NOMO-1 treated with dmso at 0.1 percent for 144 hours (cell line): ENCODE data around the gene SDR39U1.

Experiments
- DNase-seq: peaks from one replicate; lab custom pipeline; 2025; ENCODE audit not compliant: unreplicated experiment; lab: John Stamatoyannopoulos, UW

The SDR39U1 gene

GRCh38 chr14:24430143-24430681, 12.4 kb downstream of the SDR39U1 start:
- peak; percentile 46 for DNase-seq

GRCh38 chr14:24429395-24430142, 13.0 kb downstream of the SDR39U1 start, which contains the start of the genes CBLN3 and KHNYN:
CBLN3 (minus strand) TSS chr14:24429668; CDS start chr14:24429054, 614 bp downstream.
KHNYN (plus strand) TSS chr14:24429954; CDS start chr14:24430731, 777 bp downstream.
- DNase-seq = peak; percentile 83

GRCh38 chr14:24428628-24429394, 13.8 kb downstream of the SDR39U1 start:
- no peak for DNase-seq

GRCh38 chr14:24427537-24428508, 14.8 kb downstream of the SDR39U1 start:
- no peak for DNase-seq

DNA sequence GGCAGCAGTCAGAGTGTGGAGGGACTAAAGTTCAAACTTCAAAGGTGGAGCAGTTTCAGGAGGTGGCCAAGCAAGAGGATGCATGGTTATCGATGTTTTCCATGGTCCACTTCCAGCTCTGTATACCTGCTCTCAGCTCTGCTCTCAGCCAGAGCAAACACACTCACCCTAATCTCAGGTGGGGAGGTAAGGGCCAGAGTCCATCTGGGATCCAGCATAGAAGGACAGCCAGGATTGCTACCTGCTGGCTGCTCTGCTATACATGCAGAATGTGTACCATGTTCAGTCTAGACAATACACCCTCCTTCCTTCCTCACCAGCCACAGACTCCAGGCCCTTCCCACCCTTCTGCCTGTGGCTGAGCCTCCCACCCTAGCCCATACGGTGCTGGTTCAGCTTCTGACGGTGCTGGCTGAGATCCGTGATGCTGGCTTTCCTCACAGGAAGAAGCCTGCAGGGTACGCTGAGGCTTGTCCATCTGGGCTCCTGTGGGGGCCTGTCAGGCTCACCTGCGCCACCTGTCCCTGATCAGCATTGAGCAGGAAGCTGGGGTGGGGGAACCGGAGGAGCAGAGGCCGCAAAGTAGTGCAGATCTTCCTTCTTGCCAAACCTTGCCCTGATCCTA, 15.6 kb downstream of the SDR39U1 start:
- no peak for DNase-seq

- DNase-seq = no peak
Measured at GRCh38 chr14:24426150-24426911, 16.2 kb downstream of the SDR39U1 start.

GRCh38 chr14:24425704-24426103, 16.9 kb downstream of the SDR39U1 start:
- DNase-seq = no peak

DNA sequence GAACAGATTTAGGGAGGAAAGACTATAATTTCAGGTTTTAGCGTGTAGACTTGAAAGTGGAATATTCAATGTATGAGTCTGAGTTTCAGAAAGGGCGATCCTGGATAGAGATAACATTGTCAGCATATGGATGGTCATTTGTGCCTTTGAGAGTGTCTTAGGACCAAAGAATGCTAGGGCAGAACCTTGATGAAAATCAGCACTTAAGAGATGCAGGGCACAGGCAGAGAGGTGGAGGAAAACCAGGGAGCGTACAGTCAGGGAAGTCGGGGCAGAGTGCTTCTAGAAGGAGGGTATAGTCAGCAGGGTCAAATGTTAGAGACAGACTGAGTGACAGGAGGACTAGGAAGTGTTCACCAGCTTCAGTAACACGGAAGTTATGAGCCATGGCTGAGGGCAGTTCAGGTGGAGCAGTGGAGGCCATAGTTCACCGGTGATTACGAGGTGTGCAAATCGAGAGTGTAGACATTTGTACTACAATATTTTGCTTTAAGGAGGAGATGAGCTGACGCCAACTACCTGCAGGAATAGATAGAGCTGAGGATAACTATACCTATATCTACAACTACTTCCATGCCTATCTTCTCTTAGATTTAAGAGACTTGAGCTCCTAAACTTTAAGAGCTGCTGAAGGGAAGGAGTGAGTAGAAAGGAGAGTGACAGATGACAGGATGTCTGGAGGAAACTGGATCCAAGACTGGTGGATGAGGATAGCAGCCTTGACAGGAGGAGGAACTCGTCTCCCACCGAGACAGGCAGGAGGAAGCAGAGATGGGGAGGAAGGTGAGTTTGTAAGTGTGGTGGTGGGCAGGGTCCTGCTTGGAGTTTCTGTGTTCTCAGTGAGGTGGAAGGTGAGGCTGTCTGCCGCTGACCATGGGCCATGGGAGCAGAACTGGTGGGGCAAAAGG, 19.6 kb downstream of the SDR39U1 start:
- DNase-seq = no peak

GRCh38 chr14:24422261-24422660, 20.3 kb downstream of the SDR39U1 start:
- no peak for DNase-seq

DNA sequence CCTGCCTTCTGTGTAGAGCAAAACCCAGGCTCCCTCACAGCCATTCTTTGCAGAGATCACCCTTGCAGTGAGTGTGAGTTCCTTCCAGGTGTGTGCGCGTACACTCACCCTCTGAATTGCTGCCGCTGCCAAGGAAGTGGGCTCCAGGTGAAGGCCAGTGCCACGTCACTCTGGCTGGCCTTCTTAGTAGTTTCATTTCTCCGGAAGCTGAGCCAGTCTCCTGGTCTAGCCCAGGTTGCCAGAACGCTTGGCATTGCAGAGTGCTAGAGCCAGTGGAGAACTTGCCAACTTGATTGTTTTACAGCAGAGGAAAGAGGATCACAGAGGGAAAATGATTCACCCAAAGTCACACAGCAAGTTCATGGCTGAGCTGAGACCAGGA, 24.1 kb downstream of the SDR39U1 start:
- no peak for DNase-seq

DNA sequence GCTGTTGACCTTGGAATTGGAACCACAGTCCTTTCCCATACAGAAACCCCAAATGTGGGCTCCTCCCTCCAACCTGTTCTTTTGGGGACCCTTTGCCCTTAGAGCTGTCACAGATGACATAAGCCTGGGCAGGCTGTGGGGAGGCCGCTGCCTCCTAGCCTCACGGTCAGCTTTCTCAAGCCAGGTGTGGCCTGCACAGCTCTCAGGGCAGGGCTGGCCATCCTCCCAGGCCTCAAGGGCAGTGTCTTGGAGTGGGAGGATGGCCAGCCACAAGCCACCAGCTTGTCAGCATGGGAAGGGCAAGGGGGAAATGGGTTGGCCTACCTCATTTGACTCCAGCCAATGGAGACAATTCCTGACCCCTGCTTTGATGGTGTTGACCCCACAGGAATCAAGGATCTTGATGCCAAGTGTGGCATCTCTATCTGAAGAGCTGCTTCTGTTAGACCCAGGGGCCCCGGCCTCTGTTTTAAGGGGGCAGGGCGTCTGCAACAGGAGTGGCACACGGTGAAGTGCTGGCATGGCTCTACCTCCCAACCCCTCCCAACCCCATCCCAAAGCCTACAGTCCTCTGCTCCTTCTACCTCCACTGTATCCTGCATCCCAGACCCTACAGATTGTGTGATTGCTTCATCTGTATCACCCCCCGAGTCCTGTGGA, 24.6 kb downstream of the SDR39U1 start:
- no peak for DNase-seq

- no peak for DNase-seq
Measured at GRCh38 chr14:24416932-24417619, 25.5 kb downstream of the SDR39U1 start.

- no peak for DNase-seq
Measured at GRCh38 chr14:24416254-24416931, 26.2 kb downstream of the SDR39U1 start.

DNA sequence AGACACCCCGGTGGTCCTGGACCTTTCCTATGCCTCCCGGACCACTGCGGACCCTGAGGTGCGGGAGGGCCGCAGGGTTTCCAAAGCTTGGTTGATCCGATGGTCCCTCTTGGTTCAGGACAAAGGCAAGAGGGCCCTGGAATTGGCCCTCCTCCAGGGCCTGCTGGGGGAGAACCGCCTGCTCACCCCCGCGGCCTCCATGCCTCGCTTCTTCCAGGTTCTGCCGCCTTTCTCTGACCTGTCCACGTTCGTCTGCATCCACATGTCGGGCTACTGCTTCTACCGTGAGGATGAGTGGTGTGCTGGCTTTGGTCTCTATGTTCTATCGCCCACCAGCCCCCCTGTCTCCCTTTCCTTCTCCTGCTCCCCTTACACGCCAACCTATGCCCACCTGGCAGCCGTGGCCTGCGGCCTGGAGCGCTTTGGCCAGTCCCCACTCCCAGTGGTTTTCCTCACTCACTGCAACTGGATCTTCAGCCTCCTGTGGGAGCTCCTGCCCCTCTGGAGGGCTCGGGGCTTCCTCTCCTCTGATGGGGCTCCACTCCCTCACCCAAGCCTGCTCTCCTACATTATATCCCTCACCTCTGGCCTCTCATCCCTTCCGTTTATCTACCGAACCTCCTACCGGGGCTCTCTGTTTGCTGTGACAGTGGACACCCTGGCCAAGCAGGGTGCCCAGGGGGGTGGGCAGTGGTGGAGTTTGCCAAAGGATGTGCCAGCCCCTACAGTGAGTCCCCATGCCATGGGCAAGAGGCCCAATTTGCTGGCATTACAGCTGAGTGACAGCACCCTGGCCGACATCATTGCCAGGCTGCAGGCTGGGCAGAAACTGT, 26.9 kb downstream of the SDR39U1 start:
- no peak for DNase-seq

GRCh38 chr14:24414732-24415420, 27.7 kb downstream of the SDR39U1 start:
- no peak for DNase-seq
